AG09309 (cell line): ENCODE data around the gene SLC7A6.

Experiments
- DNase-seq: peaks from one replicate; pipeline ENCODE4 v3.0.0-alpha.2; 2010; ENCODE audit warnings: low read depth
- H3K4me3 ChIP-seq: 2 replicates; pipeline ENCODE4 v1.5.1; 2011; ENCODE audit warnings: mild to moderate bottlenecking, low read depth, low read length, moderate library complexity; ENCODE audit not compliant: control insufficient read depth
- TF ChIP-seq, protein P1 (sequence below): IDR thresholded peaks from 2 replicates; pipeline ENCODE4 v1.5.1; 2011; ENCODE audit warnings: mild to moderate bottlenecking, low read depth, low read length, inconsistent platforms; ENCODE audit not compliant: insufficient read depth, control insufficient read depth; ENCODE audit errors: missing control alignments

Gene SLC7A6

DNA sequence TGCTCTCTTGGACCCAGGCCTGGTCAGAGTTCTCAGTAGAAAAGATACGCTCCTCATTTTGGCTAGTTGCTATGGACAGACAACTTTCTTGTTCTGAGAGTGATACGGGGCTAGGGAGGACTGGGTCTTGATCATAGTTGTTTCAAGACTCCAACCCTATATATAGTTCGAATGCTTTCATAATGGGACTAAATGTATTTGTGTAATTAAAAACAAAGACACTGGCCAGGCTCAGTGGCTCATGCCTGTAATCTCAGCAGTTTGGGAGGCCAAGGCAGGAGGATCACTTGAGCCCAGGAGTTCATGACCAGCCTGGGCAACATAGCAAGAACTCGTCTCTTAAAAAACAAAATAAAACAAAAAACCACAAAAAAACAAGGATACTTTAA lies 17.7 kb downstream of the SLC7A6 start:
- DNase-seq, result no peak
- TF ChIP-seq, protein P1, sequence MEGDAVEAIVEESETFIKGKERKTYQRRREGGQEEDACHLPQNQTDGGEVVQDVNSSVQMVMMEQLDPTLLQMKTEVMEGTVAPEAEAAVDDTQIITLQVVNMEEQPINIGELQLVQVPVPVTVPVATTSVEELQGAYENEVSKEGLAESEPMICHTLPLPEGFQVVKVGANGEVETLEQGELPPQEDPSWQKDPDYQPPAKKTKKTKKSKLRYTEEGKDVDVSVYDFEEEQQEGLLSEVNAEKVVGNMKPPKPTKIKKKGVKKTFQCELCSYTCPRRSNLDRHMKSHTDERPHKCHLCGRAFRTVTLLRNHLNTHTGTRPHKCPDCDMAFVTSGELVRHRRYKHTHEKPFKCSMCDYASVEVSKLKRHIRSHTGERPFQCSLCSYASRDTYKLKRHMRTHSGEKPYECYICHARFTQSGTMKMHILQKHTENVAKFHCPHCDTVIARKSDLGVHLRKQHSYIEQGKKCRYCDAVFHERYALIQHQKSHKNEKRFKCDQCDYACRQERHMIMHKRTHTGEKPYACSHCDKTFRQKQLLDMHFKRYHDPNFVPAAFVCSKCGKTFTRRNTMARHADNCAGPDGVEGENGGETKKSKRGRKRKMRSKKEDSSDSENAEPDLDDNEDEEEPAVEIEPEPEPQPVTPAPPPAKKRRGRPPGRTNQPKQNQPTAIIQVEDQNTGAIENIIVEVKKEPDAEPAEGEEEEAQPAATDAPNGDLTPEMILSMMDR, result no peak
- H3K4me3 ChIP-seq, result no peak overlapping the region

DNA sequence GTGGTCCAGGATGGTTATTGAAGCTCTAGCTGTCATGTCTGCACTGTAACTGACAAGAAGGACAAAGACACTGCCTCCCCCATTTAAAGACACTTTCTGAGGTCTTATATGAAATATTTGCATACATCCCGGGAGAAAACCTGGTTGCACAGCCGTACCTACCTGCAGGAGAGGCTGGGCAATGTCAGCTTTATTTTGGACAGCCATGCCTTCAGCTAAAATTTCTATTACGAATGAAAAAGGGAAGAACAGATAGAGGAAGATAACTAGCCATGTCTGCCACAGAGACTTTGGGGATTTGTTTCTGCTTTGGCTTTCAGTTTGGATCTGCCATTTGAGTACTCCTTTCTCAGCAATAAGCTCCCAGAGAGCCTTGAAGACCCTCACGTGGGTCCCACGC lies 19.0 kb downstream of the SLC7A6 start:
- TF ChIP-seq, protein P1, result no peak
- DNase-seq, result no peak
- H3K4me3 ChIP-seq, result no peak overlapping the region

DNA sequence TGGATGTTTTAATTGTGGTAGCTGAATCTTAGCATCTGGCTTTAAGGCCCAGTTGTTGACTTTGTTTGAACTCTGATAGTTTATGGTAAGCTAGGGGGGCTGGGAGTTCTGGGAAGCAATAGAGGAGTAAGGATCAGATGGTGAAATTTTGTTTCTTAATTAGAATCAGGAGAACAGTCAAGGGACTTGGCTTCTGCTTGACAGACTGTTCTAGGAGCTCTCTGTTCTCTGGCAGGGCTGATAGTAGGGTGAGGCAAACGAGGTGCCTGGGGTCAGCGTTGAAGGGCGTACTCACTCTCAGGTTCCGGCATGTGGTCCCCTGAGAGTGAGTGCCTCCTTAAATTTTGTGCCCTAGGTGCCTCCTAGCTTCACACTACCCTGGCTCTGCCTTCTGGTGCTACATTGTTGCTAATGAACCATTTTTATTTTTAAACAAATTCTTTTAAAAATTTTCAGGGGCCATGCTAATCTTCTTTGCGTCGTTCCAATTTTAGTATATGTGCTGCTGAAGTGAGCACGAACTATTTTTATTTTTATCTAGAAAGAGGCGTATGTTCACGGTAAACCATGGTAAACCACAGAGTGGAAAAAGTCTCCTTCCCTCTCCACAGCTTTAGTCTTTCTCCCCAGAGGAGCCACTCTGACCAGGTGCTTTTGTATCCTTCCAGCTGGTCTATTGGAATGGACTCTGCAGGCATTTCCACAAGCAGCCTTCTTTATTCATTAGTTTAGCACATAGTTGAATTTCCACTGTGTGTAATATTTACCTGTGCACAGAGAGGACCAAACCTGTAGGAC lies 19.7 kb downstream of the SLC7A6 start:
- DNase-seq, result no peak
- TF ChIP-seq, protein P1, result no peak
- H3K4me3 ChIP-seq, result no peak overlapping the region

DNA sequence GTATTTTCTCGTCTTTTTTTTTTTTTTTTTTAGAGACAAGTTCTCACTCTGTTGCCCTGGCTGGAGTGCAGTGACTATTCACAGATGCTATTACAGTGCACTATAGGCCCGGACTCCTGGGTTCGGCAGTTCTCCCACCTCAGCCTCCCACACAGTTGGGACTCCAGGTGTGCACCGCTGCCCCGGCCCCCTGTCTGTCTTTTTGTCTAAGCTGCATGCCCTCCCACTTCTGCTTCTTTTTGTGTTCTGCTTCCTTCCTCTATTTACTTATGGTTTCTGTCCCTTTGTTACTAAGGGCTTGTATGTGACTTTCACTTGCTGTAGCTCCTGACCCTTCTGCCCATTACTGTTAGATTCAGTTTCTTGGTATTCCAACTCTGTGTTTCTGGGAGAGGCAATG lies 20.5 kb downstream of the SLC7A6 start:
- no peak for DNase-seq
- no peak overlapping the region for H3K4me3 ChIP-seq
- TF ChIP-seq, protein P1, result no peak

DNA sequence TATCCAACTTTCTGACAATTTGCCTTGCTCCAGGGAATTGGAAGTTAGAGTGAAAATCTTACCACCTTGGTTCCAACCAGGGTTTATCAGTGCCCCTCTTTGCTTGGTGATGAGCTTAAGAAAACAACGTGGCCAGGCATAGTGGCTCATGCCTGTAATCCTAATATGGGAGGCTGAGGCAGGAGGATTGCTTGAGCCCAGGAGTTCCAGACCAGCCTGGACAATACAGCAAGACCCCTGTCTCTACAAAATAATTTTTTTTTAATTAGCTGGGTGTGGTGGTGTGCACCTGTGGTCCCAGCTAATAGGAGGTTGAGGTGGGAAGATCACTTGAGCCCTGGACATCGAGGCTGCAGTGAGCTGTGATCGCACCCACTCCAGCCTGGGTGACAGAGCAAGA lies 21.4 kb downstream of the SLC7A6 start:
- H3K4me3 ChIP-seq, result no peak overlapping the region
- TF ChIP-seq, protein P1, result no peak
- no peak for DNase-seq

DNA sequence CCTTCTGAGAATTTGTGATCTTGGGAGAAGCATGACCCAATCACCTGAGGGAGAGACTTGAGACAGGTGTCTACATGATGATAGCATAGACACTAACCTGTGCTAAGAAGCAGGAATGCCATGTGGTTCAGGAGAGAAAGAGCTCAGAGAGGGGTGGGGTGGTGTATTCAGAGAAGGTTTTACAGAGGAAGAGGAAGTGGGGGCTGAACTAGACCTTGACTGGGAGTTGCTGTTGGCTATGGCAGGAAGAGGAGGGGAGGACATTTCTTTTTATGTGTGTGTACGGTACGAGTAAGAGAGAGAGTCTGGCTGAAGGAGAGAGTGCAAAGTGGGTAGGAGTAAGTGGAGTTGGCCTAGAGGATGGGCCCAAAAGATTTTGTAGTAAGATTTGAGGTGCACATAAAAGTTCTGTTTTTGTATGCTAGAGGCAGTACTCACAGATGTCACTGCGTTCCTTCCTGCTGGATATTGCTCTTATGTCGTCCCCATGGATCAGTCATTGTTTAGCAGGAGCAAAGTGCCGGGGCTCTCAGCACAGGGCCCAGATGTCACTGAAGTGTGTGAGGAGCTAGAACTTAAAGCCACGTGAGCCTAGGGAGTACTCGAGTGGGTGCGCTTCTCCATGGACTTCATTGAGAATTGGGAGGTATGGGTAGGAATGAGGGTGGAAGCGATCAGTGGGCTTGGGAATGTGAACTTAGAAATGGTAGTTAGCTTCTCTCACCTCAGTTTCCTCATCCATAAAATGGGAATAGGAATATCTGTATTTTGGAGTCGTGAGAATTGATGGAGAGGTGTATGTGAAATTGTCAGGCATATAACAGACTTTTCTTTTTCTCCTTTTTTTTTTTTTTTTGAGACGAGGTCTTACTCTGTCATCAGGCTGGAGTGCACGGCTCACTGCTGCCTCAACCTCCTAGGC lies 22.1 kb downstream of the SLC7A6 start:
- TF ChIP-seq, protein P1, result no peak
- no peak overlapping the region for H3K4me3 ChIP-seq
- no peak for DNase-seq
